SH-SY5Y (cell line): ENCODE results near the gene TSKS.

ENCODE experiments used
- GATA2 ChIP-seq: IDR thresholded peaks from 2 replicates; pipeline ENCODE4 v1.6.1; 2011; ENCODE audit warnings: mild to moderate bottlenecking, low read depth, low read length
- GATA3 ChIP-seq: IDR thresholded peaks from 2 replicates; pipeline ENCODE4 v1.6.1; 2011; ENCODE audit warnings: low read depth, mild to moderate bottlenecking, low read length, moderate library complexity

DNA sequence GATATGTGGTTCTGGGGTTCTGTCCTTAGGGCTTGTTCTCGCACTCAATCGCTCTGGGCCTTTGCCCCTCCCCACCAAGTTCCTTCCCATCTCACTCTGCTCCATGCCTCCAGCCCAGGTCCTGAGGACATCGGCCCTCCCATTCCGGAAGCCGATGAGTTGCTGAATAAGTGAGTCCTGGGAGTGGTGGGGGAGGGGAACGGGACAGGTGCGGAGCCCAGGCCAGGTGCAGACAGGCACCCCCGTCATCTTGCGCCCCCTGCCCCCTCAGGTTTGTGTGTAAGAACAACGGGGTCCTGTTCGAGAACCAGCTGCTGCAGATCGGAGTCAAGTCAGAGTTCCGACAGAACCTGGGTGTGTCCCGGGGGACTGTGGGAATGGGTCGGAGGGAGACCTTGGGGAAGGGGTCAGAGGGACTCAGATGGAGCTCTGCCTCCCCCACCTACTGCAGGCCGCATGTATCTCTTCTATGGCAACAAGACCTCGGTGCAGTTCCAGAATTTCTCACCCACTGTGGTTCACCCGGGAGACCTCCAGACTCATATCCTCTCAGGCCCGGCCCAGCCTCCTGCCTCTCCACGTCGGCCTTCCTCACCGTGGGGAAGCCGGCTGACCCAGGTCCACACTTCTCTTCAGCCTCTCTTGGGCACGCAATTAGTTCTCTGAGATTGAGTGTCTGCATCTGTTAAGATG lies 39.9 kb upstream of the TSKS start:
- TF ChIP-seq GATA3 (no peak), GATA2 (no peak)
